AG04449 (cell line): ENCODE data around the gene GTF3A.

ENCODE experiments used
- CTCF ChIA-PET: fragments of 350-600 bp; formaldehyde crosslinking; extraction: SDS; loops from one replicate; lab custom pipeline; 2021; ENCODE audit warnings: antibody characterized with exemption; lab: Yijun Ruan, JAX
- POLR2A ChIA-PET: fragments of 400-600, 350-600 bp; formaldehyde crosslinking; extraction: SDS; loops from one replicate; lab custom pipeline; 2020; ENCODE audit warnings: antibody characterized with exemption, inconsistent platforms; lab: Yijun Ruan, JAX
- DNase-seq: peaks from one replicate; pipeline ENCODE4 v3.0.0-alpha.2; 2010; ENCODE audit warnings: low read depth, low spot score
- H3K4me3 ChIP-seq: 2 replicates; pipeline ENCODE4 v1.5.1; 2011; ENCODE audit warnings: low read depth, mild to moderate bottlenecking, control low read depth, low read length
- CTCF ChIP-seq: IDR thresholded peaks from one replicate; pipeline ENCODE4 v1.5.1; 2011; ENCODE audit warnings: mild to moderate bottlenecking, moderate library complexity, low read length, control low read depth, inconsistent platforms; ENCODE audit not compliant: insufficient read depth; ENCODE audit errors: missing control alignments

Gene GTF3A

GRCh38 chr13:27455331-27455855 is 31.0 kb downstream of the GTF3A start:
- CTCF ChIA-PET = interaction anchor here (0.9 to 1.4 kb wide), 5 partner anchors 76 to 375 kb away, joined by 3 to 4 read pairs (median 3); no protein-coding TSS in a partner anchor
- H3K4me3 ChIP-seq = peak overlapping the region; percentile 13; the same call in 1 of the 2 replicates

GRCh38 chr13:27461940-27462584 is 37.6 kb downstream of the GTF3A start:
- no peak for TF ChIP-seq CTCF
- ChIA-PET CTCF (interaction anchor here (3.0 kb wide), 1 partner anchor 9 kb away, joined by 11 read pairs; no protein-coding TSS in a partner anchor), POLR2A (no interaction called here)
- H3K4me3 ChIP-seq = no peak overlapping the region
- no peak for DNase-seq

More at GRCh38 chr13:27455331-27455855, 31.0 kb downstream of the GTF3A start:
- POLR2A ChIA-PET = no interaction called here
- TF ChIP-seq CTCF = no peak
- DNase-seq = no peak

GRCh38 chr13:27463500-27463899 is 39.1 kb downstream of the GTF3A start:
- CTCF ChIA-PET = interaction anchor here (0.6 to 3.0 kb wide), 2 partner anchors 11 to 87 kb away, joined by 3 to 11 read pairs; no protein-coding TSS in a partner anchor
- H3K4me3 ChIP-seq = no peak overlapping the region
- POLR2A ChIA-PET = no interaction called here

GRCh38 chr13:27465611-27466010 is 41.2 kb downstream of the GTF3A start:
- TF ChIP-seq CTCF = no peak
- DNase-seq = no peak
- POLR2A ChIA-PET = no interaction called here
- no peak overlapping the region for H3K4me3 ChIP-seq
- CTCF ChIA-PET = no interaction called here

More at GRCh38 chr13:27463500-27463899, 39.1 kb downstream of the GTF3A start:
- no peak for TF ChIP-seq CTCF
- no peak for DNase-seq

GRCh38 chr13:27466513-27466912 is 42.1 kb downstream of the GTF3A start:
- TF ChIP-seq CTCF = no peak
- DNase-seq = no peak
- ChIA-PET POLR2A (no interaction called here), CTCF (no interaction called here)
- H3K4me3 ChIP-seq = no peak overlapping the region

- no peak overlapping the region for H3K4me3 ChIP-seq
- CTCF ChIA-PET = no interaction called here
- POLR2A ChIA-PET = no interaction called here
- DNase-seq = no peak
- no peak for TF ChIP-seq CTCF
Observed at GRCh38 chr13:27470075-27470820, 45.8 kb downstream of the GTF3A start.
